ENCODE results near the gene EIF4G3.

EIF4G3 gene

DNA sequence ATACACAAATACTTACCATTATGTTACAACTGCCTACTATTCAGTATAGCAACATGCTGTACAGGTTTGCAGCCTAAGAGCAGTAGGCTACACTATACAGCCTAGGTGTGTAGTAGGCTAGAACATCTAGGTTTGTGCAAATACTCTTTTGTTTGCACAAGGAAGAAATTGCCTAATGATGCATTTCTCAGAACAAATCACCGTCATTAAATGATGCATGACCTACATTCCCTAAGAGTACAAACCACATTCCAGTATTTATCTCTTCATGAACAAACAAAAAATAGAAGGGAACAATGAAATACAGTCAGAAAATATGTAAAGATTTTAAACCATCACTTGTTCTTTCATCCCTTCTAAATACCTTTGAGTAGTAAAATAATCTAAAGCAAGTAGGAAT lies 279.9 kb downstream of the EIF4G3 start:
- no peak for ATAC-seq

DNA sequence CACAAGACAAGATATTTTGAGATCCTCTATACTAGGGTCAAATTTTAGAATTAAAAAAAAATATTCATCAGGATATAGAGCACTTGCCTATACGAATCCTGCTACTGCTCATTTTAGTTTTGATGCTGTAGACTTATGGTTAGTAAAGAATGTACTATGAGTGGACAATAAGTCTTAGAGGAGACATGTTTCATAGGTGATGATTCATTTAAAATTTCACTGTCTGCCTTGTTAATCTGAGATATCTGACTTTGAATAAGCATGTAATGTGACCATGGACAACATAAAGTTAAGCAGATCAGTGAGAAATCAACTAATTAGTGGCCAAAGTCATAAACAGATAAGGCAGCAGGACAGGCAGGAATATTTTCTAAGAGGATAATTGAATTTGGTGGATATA lies 282.8 kb downstream of the EIF4G3 start:
- ATAC-seq, result no peak
- TF ChIP-seq, protein P1, sequence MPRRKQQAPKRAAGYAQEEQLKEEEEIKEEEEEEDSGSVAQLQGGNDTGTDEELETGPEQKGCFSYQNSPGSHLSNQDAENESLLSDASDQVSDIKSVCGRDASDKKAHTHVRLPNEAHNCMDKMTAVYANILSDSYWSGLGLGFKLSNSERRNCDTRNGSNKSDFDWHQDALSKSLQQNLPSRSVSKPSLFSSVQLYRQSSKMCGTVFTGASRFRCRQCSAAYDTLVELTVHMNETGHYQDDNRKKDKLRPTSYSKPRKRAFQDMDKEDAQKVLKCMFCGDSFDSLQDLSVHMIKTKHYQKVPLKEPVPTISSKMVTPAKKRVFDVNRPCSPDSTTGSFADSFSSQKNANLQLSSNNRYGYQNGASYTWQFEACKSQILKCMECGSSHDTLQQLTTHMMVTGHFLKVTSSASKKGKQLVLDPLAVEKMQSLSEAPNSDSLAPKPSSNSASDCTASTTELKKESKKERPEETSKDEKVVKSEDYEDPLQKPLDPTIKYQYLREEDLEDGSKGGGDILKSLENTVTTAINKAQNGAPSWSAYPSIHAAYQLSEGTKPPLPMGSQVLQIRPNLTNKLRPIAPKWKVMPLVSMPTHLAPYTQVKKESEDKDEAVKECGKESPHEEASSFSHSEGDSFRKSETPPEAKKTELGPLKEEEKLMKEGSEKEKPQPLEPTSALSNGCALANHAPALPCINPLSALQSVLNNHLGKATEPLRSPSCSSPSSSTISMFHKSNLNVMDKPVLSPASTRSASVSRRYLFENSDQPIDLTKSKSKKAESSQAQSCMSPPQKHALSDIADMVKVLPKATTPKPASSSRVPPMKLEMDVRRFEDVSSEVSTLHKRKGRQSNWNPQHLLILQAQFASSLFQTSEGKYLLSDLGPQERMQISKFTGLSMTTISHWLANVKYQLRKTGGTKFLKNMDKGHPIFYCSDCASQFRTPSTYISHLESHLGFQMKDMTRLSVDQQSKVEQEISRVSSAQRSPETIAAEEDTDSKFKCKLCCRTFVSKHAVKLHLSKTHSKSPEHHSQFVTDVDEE (CRISPR knock-in tag; IDR thresholded peaks at IDR 0.05), result no peak
- no peak for TF ChIP-seq ZNF565 (CRISPR knock-in tag; conservative IDR thresholded peaks at IDR 0.05; ENCODE audit: low read depth)
- TF ChIP-seq ZFP3 (CRISPR knock-in tag; IDR thresholded peaks at IDR 0.05), result no peak
- TF ChIP-seq, protein P2, sequence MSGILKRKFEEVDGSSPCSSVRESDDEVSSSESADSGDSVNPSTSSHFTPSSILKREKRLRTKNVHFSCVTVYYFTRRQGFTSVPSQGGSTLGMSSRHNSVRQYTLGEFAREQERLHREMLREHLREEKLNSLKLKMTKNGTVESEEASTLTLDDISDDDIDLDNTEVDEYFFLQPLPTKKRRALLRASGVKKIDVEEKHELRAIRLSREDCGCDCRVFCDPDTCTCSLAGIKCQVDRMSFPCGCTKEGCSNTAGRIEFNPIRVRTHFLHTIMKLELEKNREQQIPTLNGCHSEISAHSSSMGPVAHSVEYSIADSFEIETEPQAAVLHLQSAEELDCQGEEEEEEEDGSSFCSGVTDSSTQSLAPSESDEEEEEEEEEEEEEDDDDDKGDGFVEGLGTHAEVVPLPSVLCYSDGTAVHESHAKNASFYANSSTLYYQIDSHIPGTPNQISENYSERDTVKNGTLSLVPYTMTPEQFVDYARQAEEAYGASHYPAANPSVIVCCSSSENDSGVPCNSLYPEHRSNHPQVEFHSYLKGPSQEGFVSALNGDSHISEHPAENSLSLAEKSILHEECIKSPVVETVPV (CRISPR knock-in tag; IDR thresholded peaks at IDR 0.05), result no peak

More for the DNA sequence above, 279.9 kb downstream of the EIF4G3 start:
- TF ChIP-seq, protein P3, sequence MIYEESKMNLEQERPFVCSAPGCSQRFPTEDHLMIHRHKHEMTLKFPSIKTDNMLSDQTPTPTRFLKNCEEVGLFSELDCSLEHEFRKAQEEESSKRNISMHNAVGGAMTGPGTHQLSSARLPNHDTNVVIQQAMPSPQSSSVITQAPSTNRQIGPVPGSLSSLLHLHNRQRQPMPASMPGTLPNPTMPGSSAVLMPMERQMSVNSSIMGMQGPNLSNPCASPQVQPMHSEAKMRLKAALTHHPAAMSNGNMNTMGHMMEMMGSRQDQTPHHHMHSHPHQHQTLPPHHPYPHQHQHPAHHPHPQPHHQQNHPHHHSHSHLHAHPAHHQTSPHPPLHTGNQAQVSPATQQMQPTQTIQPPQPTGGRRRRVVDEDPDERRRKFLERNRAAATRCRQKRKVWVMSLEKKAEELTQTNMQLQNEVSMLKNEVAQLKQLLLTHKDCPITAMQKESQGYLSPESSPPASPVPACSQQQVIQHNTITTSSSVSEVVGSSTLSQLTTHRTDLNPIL (CRISPR knock-in tag; IDR thresholded peaks at IDR 0.05; ENCODE audit: low read depth), result no peak
- TF ChIP-seq BACH2 (CRISPR knock-in tag; IDR thresholded peaks at IDR 0.05; ENCODE audit: borderline replicate concordance), result no peak
- TF ChIP-seq CSDC2 (CRISPR knock-in tag; IDR thresholded peaks at IDR 0.05), result no peak

DNA sequence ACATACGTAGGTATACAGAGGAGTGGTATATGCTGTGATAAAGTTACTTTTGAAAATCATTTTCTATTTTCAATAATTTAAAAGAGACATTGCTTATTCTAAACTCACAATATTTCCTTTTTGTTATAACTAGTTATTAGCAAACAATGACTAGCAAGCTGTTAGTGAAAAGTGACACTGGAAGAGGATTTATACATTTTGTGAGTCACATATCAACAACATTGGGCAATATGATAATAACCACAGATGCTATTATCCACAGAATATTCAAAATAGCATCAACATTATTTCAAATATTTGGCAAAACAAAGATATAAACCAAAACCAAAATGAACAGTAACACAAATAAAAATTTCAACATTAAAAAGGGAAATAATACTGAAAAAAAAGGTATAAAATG lies 285.6 kb downstream of the EIF4G3 start:
- TF ChIP-seq ESRRG (CRISPR knock-in tag; IDR thresholded peaks at IDR 0.05), result no peak
- no peak for TF ChIP-seq ISL1 (CRISPR knock-in tag; IDR thresholded peaks at IDR 0.05)
- no peak for TF ChIP-seq ZNF8 (CRISPR knock-in tag; IDR thresholded peaks at IDR 0.05)
- no peak for TF ChIP-seq ZNF565 (CRISPR knock-in tag; conservative IDR thresholded peaks at IDR 0.05; ENCODE audit: low read depth)
- no peak for TF ChIP-seq PPARA (CRISPR knock-in tag; IDR thresholded peaks at IDR 0.05; ENCODE audit: borderline replicate concordance)
- TF ChIP-seq GLIS3 (CRISPR knock-in tag; IDR thresholded peaks at IDR 0.05), result no peak
- no peak for TF ChIP-seq OSR1 (CRISPR knock-in tag; IDR thresholded peaks at IDR 0.05)
- no peak for TF ChIP-seq TOX (CRISPR knock-in tag; IDR thresholded peaks at IDR 0.05; ENCODE audit: borderline replicate concordance)
- TF ChIP-seq BACH2 (CRISPR knock-in tag; IDR thresholded peaks at IDR 0.05; ENCODE audit: borderline replicate concordance), result no peak
- TF ChIP-seq, protein P3 (CRISPR knock-in tag; IDR thresholded peaks at IDR 0.05; ENCODE audit: low read depth), result no peak
- TF ChIP-seq CSDC2 (CRISPR knock-in tag; IDR thresholded peaks at IDR 0.05), result no peak
- TF ChIP-seq SNAI2 (CRISPR knock-in tag; IDR thresholded peaks at IDR 0.05), result no peak
- no peak for ATAC-seq

DNA sequence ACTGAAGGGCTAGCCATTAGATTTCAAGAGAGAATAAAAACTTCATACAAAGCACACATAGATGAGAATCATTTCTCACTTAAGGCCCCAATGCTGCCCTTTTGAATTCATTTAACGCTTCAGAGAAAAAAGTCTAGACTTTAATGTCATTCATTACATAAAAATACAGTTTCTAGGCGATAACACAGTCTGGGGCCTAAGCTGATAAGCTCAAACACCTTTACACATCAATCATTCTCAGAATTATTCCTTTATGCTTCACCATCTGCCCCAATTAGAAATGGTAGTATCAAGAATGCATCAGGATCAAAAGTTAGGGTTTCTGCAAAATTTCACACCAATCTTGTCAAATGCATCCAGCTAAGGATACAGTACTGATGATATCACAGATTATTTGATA lies 289.5 kb downstream of the EIF4G3 start:
- no peak for TF ChIP-seq ZNF565 (CRISPR knock-in tag; conservative IDR thresholded peaks at IDR 0.05; ENCODE audit: low read depth)
- no peak for TF ChIP-seq ZNF70 (CRISPR knock-in tag; IDR thresholded peaks at IDR 0.05)
- no peak for TF ChIP-seq BACH2 (CRISPR knock-in tag; IDR thresholded peaks at IDR 0.05; ENCODE audit: borderline replicate concordance)
- TF ChIP-seq RARB (CRISPR knock-in tag; IDR thresholded peaks at IDR 0.05), result no peak
- no peak for TF ChIP-seq ISL1 (CRISPR knock-in tag; IDR thresholded peaks at IDR 0.05)
- TF ChIP-seq OSR1 (CRISPR knock-in tag; IDR thresholded peaks at IDR 0.05), result no peak
- TF ChIP-seq GLIS3 (CRISPR knock-in tag; IDR thresholded peaks at IDR 0.05), result no peak
- no peak for TF ChIP-seq ESRRG (CRISPR knock-in tag; IDR thresholded peaks at IDR 0.05)
- ATAC-seq, result no peak

DNA sequence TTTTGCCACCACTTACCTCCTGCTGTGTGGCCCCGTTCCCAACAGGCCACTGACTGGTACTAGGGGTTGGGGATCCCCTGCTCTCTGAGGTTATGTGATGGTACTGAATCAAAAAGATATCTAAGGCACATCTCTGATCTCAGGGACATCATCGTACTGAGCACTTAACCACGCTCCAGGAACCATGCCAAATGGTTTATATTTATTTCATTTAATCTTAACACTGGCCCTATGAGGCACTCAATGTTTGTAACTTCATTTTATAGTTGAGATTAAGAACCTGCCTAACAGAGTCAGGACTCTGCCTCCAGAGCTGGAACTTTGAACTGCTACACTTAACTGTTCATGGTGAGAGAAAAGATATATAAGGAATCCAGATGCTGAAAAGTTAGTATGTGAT lies 291.6 kb downstream of the EIF4G3 start:
- ATAC-seq, result peak; percentile 62
- TF ChIP-seq ISL1 (CRISPR knock-in tag; IDR thresholded peaks at IDR 0.05) (0 out of 2 replicates have a peak, but pooled peaks have one; percentile 8), ZNF8 (CRISPR knock-in tag; IDR thresholded peaks at IDR 0.05) (peak; percentile 83; the same call in 1 of the 2 replicates), ZFP3 (CRISPR knock-in tag; IDR thresholded peaks at IDR 0.05) (no peak)

DNA sequence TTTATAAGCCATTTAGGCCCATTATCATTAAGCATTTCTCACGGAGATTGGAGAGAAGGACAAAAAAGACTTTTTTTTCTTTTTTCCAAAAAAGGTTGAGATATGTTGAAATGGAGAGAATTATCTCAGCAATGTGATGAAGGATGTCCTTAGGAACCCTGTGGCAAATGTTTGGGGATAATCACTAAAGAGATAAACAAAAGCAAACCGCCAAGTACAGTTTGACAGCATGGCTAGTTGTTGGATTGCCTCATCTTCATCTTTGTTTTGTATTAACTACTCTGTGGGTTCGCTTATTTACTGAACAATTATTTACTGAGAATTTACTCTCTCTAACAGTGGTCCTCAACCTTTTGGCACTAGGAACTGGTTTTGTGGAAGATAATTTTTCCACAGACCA lies 292.2 kb downstream of the EIF4G3 start:
- ATAC-seq, result no peak
- no peak for TF ChIP-seq TOX (CRISPR knock-in tag; IDR thresholded peaks at IDR 0.05; ENCODE audit: borderline replicate concordance)
- no peak for TF ChIP-seq ARNTL (CRISPR knock-in tag; IDR thresholded peaks at IDR 0.05; ENCODE audit: borderline replicate concordance, low read depth)
- TF ChIP-seq ZNF8 (CRISPR knock-in tag; IDR thresholded peaks at IDR 0.05), result no peak
- TF ChIP-seq ZC3H10 (CRISPR knock-in tag; IDR thresholded peaks at IDR 0.05), result no peak
- TF ChIP-seq GLIS3 (CRISPR knock-in tag; IDR thresholded peaks at IDR 0.05), result no peak
- TF ChIP-seq CSDC2 (CRISPR knock-in tag; IDR thresholded peaks at IDR 0.05), result no peak
- no peak for TF ChIP-seq SNAI2 (CRISPR knock-in tag; IDR thresholded peaks at IDR 0.05)
- TF ChIP-seq ISL1 (CRISPR knock-in tag; IDR thresholded peaks at IDR 0.05), result no peak
- no peak for TF ChIP-seq RARB (CRISPR knock-in tag; IDR thresholded peaks at IDR 0.05)
- no peak for TF ChIP-seq BACH2 (CRISPR knock-in tag; IDR thresholded peaks at IDR 0.05; ENCODE audit: borderline replicate concordance)
- no peak for TF ChIP-seq ZNF70 (CRISPR knock-in tag; IDR thresholded peaks at IDR 0.05)
- TF ChIP-seq OSR1 (CRISPR knock-in tag; IDR thresholded peaks at IDR 0.05), result no peak
